HL-60 (cell line): ENCODE data around the gene VASH2.

Experiments
- TF ChIP-seq, protein P1 (sequence below): IDR thresholded peaks from one replicate; pipeline ENCODE4 v1.5.1; 2011; ENCODE audit warnings: low read length, control low read depth, inconsistent platforms; ENCODE audit not compliant: insufficient read depth
- TF ChIP-seq, protein P2 (sequence below): IDR thresholded peaks from 2 replicates; pipeline ENCODE4 v1.6.1; 2012; ENCODE audit warnings: low read depth; ENCODE audit not compliant: insufficient replicate concordance

DNA sequence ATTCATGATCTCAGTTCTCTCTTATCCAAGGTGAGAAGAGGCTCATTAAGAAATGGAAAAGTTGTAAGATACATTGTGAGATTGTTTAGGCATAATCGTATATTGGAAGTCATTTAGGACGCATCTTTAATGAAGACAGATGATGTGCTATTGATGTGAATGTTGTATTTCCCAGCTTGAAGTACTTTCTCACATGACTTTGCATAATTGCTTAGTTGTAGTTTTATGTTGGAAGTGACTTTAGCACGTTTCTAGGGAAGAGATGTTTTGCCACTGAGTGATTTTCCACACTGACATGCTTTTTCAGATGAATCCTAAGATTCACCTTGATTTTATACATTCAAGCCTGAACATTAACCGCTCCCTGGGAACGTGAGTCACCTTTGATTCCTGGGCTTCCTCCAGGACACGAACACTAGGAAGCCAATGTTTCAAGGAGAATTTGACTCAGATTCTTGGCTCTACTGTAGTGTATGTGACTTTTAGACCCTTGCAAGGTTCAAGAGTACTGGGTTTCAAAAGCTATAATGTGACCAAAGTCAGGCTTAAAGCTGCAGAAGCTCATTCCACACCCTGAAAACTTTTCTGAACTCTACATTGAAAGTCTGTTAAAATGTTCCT, 37.5 kb downstream of the VASH2 start:
- TF ChIP-seq, protein P1, sequence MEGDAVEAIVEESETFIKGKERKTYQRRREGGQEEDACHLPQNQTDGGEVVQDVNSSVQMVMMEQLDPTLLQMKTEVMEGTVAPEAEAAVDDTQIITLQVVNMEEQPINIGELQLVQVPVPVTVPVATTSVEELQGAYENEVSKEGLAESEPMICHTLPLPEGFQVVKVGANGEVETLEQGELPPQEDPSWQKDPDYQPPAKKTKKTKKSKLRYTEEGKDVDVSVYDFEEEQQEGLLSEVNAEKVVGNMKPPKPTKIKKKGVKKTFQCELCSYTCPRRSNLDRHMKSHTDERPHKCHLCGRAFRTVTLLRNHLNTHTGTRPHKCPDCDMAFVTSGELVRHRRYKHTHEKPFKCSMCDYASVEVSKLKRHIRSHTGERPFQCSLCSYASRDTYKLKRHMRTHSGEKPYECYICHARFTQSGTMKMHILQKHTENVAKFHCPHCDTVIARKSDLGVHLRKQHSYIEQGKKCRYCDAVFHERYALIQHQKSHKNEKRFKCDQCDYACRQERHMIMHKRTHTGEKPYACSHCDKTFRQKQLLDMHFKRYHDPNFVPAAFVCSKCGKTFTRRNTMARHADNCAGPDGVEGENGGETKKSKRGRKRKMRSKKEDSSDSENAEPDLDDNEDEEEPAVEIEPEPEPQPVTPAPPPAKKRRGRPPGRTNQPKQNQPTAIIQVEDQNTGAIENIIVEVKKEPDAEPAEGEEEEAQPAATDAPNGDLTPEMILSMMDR, result no peak
- TF ChIP-seq, protein P2, sequence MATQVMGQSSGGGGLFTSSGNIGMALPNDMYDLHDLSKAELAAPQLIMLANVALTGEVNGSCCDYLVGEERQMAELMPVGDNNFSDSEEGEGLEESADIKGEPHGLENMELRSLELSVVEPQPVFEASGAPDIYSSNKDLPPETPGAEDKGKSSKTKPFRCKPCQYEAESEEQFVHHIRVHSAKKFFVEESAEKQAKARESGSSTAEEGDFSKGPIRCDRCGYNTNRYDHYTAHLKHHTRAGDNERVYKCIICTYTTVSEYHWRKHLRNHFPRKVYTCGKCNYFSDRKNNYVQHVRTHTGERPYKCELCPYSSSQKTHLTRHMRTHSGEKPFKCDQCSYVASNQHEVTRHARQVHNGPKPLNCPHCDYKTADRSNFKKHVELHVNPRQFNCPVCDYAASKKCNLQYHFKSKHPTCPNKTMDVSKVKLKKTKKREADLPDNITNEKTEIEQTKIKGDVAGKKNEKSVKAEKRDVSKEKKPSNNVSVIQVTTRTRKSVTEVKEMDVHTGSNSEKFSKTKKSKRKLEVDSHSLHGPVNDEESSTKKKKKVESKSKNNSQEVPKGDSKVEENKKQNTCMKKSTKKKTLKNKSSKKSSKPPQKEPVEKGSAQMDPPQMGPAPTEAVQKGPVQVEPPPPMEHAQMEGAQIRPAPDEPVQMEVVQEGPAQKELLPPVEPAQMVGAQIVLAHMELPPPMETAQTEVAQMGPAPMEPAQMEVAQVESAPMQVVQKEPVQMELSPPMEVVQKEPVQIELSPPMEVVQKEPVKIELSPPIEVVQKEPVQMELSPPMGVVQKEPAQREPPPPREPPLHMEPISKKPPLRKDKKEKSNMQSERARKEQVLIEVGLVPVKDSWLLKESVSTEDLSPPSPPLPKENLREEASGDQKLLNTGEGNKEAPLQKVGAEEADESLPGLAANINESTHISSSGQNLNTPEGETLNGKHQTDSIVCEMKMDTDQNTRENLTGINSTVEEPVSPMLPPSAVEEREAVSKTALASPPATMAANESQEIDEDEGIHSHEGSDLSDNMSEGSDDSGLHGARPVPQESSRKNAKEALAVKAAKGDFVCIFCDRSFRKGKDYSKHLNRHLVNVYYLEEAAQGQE, result no peak
